ENCODE measurements around the gene DCAF12.
"Not testable (repeated sequence)": the region's sequence is repeated elsewhere in the genome, so short reads cannot be mapped to it uniquely, and the experiment has no call there.

DCAF12 gene

GRCh38 chr9:34126207-34127034 lies at the start of gene DCAF12:
TSS of gene DCAF12 (minus strand) at chr9:34126698. CDS start at chr9:34126431, 267 bp downstream.
- DNase-seq, result peak; percentile 52

GRCh38 chr9:34176089-34176488 lies 49.6 kb upstream of the DCAF12 start:
- no peak for DNase-seq

GRCh38 chr9:34171753-34172535 lies 45.4 kb upstream of the DCAF12 start:
- no peak for DNase-seq

DNA sequence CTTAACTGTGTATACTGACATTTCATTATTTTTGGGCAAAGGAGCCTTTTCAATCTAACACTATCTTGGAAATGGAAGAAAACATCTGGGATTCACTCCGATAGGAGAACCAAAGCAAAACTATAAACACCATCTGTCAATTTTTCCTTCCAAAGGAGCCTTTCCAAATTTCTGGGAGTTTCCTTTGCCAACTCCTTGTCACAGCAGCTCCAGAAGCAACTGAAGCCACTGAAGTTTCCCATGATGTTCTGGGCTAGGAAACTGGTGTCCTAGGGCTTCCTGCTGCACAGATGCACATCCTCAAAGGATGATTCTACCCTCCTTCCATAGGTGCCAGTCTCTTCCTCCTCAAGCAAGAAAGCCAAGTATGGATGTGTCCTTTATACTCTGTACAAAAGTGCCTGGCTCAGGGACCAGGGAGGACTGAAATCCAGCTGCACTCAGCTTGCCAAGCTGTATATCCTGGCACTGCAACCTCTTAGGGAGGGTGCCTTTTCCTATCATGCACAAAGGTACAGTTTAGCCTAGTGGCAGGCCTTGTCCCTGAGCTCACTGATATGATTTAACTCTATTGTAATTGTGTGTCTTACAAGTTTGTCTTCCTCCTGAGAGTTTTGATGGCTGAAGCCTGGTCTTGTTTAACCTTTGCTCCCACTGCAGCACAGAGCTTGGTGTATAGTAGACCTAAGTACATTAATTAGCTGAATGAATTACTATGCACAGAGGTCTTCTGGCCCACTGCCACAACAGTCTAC lies 43.9 kb upstream of the DCAF12 start:
- no peak for DNase-seq

DNA sequence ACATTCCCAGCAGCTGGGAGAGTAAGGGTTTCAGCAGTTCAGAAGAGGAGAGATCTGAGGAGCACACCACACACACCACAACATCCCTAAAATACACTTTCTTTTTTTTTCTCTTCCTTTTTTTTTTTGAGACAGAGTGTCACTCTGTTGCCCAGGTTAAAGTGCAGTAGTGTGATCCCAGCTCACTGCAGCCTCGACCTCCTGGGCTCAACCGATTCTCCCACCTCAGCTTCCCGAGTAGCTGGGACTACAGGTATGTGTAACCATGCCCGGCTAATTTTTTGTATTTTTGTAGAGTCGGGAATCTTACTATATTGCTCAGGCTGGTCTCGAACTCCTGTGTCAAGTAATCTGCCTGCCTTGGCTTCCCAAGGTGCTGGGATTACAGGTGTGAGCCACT lies 42.6 kb upstream of the DCAF12 start:
- no peak for DNase-seq

DNA sequence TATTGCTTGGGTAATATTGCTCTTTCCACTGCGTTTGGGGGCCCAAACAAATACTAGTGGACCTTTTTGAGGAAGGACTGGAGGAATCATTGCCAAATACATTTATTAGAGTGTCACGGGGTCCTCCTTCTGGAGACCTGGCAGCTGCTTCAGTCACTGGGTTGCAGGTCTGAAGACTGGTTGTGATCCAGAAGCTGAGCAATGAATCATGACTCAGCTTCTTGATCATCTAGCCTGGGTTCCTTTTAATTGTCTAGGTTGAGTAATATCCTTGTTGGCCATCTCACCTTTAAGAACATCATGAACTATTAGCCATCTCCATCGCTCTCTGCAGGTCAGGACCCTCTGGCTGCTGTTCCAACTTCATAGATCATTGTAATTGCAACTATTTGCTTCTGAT lies 36.9 kb upstream of the DCAF12 start:
- DNase-seq, result no peak

GRCh38 chr9:34158362-34158869 lies 31.9 kb upstream of the DCAF12 start:
- DNase-seq, result no peak

- no peak for DNase-seq
Measured at GRCh38 chr9:34157898-34158297, 31.4 kb upstream of the DCAF12 start.

- no peak for DNase-seq
Measured at GRCh38 chr9:34157318-34157717, 30.8 kb upstream of the DCAF12 start.

DNA sequence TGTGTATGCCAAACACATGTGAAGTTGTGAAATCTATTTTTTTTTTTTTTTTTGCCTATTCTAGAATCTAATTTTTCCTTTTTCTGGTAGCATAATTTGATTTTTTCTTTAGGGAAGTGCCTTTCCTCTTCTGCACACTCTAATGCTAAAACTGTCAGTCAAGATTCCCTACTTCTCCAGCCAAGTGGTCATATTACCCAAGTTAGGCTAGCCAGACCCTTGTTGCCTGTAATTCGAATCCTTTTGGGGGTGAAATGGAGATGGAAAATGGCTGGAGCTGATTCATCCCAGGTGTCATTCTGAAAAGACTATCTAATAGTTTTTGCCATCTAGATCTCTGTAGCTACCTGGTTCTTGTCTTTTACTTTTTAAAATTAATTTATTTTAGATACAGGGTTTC lies 27.6 kb upstream of the DCAF12 start:
- DNase-seq, result no peak

- no peak for DNase-seq
Measured at GRCh38 chr9:34151398-34151797, 24.9 kb upstream of the DCAF12 start.

GRCh38 chr9:34145165-34145564 lies 18.7 kb upstream of the DCAF12 start:
- DNase-seq, result no peak

GRCh38 chr9:34143116-34143515 lies 16.6 kb upstream of the DCAF12 start:
- no peak for DNase-seq

DNA sequence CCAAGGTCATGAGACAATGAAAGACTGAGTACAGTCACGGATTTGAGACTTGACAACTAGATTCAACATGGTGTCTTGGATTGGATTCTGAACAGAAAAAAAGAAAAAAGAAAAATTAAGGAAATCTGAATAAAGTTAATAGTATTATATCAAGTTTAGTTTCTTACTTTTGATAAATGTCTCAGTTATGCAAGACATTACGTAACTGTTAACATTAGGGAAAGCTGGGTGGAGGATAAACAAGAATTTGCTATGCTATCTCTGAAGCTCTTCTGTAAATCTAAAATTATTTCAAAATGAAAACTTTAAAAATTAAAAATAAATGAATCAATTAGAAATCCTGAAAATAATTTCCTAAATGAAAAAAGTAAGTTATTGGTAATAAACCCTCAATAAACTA lies 14.4 kb upstream of the DCAF12 start:
- no peak for DNase-seq

- no peak for DNase-seq
Measured at GRCh38 chr9:34139477-34140146, 13.1 kb upstream of the DCAF12 start.

DNA sequence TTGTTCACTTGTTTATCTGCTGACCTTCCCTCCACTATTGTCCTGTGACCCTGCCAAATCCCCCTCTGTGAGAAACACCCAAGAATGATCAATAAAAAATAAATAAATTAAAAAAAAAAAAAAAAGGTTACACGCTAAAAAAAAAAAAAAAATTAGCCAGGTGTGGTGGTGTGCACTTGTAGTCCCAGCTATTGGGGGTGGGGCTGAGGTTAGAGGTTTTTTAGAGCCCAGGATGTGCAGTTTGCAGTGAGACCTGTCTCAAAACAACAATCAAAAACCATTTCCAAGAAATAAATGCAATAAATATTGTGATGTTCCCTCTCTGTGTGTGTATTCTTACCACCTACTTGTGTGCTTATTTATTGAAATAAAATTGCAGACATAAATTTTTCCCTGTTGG lies 12.1 kb upstream of the DCAF12 start:
- DNase-seq, result not testable (repeated sequence)

GRCh38 chr9:34134521-34134920 lies 8.0 kb upstream of the DCAF12 start:
- no peak for DNase-seq

GRCh38 chr9:34133436-34133949 lies 7.0 kb upstream of the DCAF12 start:
- no peak for DNase-seq

- no peak for DNase-seq
Measured at GRCh38 chr9:34131571-34131970, 5.1 kb upstream of the DCAF12 start.

DNA sequence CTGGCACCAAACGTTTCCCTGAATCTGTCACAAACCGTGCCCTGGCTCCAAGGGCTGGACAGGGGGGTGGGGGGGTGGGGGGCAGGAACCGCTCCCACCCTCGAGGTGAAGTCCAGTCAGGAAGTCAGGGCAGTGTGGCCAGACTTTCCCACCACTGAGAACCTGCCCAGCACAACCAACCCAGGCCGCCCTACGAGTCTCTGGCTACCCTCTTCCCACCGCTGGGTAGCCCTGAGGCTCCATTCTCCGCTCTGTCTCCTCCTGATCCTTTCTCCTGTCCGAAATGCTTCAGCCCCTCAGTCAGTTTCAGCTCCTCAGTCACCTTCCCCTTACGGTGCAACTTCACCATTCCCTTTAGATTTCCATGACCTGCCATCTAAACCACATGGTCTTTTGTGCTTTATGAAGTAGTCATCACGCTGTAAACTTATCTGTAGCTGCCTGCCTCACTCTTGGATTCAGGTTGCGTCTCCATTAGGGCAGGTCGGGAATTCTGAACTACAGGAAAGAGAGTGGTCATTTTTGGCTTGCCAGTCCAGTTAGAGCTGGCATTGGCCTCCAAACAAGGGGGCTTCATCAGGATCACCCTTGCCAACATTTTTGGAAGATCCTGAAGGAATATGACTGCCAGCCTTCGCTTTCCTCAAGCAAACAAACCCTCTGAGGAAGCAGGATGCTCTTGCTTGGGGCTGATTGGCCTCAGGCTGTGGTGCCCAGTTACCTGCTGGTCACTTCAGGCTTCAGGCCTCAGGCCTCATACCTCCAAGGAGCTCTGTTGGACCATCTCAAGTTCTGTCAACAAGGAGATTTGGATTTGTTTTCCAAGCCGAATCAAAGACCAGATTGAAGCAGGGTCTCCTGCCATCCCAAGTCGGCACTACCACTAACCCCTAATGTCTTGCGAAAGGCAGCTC lies 794 bp upstream of the DCAF12 start:
- DNase-seq, result no peak

DNA sequence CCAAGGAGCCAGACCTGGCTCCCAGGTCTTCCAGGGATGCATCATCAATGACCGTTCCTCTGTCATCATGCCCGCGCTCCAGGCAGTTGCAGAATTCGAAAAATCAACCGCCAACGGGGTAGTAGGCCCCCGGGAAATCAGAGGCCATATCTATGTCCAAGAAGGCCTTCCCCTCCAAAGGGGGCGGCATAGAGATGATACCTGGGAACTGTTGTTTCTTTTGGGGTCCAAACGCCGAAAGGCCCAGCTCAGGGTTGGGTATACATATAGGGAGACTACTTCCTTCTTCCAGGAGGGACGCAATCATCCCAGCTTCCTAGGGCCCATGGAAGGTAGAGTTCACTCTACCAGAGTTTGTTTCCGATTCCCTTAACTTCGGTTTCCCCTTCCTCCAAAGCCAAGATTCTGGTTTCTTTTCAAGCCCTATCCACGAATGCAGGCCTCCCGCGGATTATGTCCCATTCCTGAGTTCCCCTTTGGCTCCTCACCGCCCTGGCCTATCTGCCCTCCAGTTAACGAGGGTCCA lies 754 bp downstream of the DCAF12 start:
- no peak for DNase-seq
